RWPE2 (cell line): ENCODE measurements around the gene ADAR.

ENCODE experiments used
- ATAC-seq: fragments of 200-7000 bp; cut with Tn5 transposase; 3 replicates; pipeline ENCODE4 v1.9.1; 2021; ENCODE audit warnings: low read depth
- DNase-seq: peaks from one replicate; pipeline ENCODE4 v3.0.0-alpha.2; 2020; ENCODE audit warnings: low spot score
- H3K27ac ChIP-seq: fragments of 450-650 bp; 2 replicates; pipeline ENCODE4 v1.5.1; 2017; ENCODE audit warnings: mild to moderate bottlenecking; ENCODE audit not compliant: poor library complexity, severe bottlenecking
- H3K27me3 ChIP-seq: fragments of 250-450 bp; sonication (Bioruptor Pico); 2 replicates; pipeline ENCODE4 v1.5.1; 2021; ENCODE audit warnings: mild to moderate bottlenecking, moderate library complexity; ENCODE audit not compliant: insufficient read depth, poor library complexity, severe bottlenecking
- H3K36me3 ChIP-seq: fragments of 250-450 bp; sonication (Bioruptor Pico); 2 replicates; pipeline ENCODE4 v1.5.1; 2020; ENCODE audit warnings: low read depth, mild to moderate bottlenecking, moderate library complexity
- H3K4me1 ChIP-seq: fragments of 250-450 bp; sonication (Bioruptor Pico); 2 replicates; pipeline ENCODE4 v1.5.1; 2021; ENCODE audit warnings: mild to moderate bottlenecking, moderate library complexity; ENCODE audit not compliant: insufficient read depth, poor library complexity, severe bottlenecking
- H3K4me3 ChIP-seq: fragments of 250-450 bp; sonication (Bioruptor Pico); 2 replicates; pipeline ENCODE4 v1.5.1; 2021; ENCODE audit warnings: mild to moderate bottlenecking, moderate library complexity; ENCODE audit not compliant: severe bottlenecking
- H3K9me3 ChIP-seq: fragments of 250-450 bp; sonication (Bioruptor Pico); 2 replicates; pipeline ENCODE4 v1.5.1; 2021; ENCODE audit warnings: mild to moderate bottlenecking, moderate library complexity; ENCODE audit not compliant: severe bottlenecking
- TF ChIP-seq, protein P1 (sequence below): fragments of 450-650 bp; IDR thresholded peaks from one replicate; pipeline ENCODE4 v1.5.1; 2017; ENCODE audit warnings: mild to moderate bottlenecking, moderate library complexity; ENCODE audit not compliant: poor library complexity, severe bottlenecking

ADAR gene

GRCh38 chr1:154603317-154603716, 4.7 kb downstream of the ADAR start:
- H3K27ac ChIP-seq, result no peak overlapping the region
- no peak for ATAC-seq
- H3K9me3 ChIP-seq, result no peaks in the 10 kb centered on the region
- H3K36me3 ChIP-seq, result peaks cover 56% of the 10 kb centered on the region
- no peaks in the 10 kb centered on the region for H3K4me1 ChIP-seq
- H3K4me3 ChIP-seq, result no peak overlapping the region
- no peaks in the 10 kb centered on the region for H3K27me3 ChIP-seq
- TF ChIP-seq, protein P1, sequence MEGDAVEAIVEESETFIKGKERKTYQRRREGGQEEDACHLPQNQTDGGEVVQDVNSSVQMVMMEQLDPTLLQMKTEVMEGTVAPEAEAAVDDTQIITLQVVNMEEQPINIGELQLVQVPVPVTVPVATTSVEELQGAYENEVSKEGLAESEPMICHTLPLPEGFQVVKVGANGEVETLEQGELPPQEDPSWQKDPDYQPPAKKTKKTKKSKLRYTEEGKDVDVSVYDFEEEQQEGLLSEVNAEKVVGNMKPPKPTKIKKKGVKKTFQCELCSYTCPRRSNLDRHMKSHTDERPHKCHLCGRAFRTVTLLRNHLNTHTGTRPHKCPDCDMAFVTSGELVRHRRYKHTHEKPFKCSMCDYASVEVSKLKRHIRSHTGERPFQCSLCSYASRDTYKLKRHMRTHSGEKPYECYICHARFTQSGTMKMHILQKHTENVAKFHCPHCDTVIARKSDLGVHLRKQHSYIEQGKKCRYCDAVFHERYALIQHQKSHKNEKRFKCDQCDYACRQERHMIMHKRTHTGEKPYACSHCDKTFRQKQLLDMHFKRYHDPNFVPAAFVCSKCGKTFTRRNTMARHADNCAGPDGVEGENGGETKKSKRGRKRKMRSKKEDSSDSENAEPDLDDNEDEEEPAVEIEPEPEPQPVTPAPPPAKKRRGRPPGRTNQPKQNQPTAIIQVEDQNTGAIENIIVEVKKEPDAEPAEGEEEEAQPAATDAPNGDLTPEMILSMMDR, result no peak
- no peak for DNase-seq

- H3K9me3 ChIP-seq, result no peaks in the 10 kb centered on the region
- H3K27me3 ChIP-seq, result no peaks in the 10 kb centered on the region
- TF ChIP-seq, protein P1, result no peak
- DNase-seq, result no peak
- H3K4me3 ChIP-seq, result no peak overlapping the region
- no peak overlapping the region for H3K27ac ChIP-seq
- no peak for ATAC-seq
- H3K4me1 ChIP-seq, result no peaks in the 10 kb centered on the region
- H3K36me3 ChIP-seq, result peaks cover 82% of the 10 kb centered on the region
These were observed 8.3 kb downstream of the ADAR start for GRCh38 chr1:154599658-154600057.

DNA sequence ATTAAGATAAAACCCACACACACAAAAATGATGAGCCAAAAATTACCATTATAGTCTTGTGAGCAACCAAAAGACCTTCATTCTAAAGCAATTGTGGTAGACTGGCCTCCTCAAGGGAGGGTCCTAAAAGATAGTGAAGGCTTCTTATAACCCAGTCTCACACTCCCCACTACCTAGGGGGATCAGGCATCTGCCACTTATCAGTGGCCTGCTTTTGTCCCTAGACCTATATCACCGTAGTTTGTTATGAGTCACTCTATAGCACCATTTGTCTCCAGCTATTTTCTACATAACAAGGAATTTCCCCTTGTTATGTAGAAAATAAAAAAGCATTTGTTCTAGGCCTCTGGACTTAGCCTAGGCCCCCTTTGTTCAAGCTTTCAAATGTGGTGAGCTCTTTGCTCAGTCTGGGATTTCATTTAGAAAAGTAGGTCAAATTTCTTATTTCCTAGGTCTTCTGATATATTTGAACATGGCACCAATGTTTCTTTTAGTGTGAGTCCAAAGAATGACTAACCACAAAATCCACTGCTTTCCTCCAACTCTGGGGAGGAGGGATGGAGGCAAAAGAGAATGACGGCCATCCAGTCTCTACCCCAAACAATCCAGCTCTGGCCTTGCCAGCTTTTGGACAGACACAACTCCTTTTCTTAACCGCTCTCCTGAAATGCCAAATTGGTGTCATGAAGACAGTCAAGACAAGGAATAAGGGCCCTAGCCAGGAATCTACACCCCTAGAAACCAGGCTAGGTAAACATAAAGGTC, 8.9 kb downstream of the ADAR start:
- Histone ChIP-seq H3K4me1 (no peaks in the 10 kb centered on the region), H3K36me3 (peaks cover 88% of the 10 kb centered on the region), H3K4me3 (no peak overlapping the region), H3K27me3 (no peaks in the 10 kb centered on the region), H3K9me3 (no peaks in the 10 kb centered on the region), H3K27ac (no peak overlapping the region)
- TF ChIP-seq, protein P1, result no peak
- no peak for ATAC-seq
- no peak for DNase-seq

DNA sequence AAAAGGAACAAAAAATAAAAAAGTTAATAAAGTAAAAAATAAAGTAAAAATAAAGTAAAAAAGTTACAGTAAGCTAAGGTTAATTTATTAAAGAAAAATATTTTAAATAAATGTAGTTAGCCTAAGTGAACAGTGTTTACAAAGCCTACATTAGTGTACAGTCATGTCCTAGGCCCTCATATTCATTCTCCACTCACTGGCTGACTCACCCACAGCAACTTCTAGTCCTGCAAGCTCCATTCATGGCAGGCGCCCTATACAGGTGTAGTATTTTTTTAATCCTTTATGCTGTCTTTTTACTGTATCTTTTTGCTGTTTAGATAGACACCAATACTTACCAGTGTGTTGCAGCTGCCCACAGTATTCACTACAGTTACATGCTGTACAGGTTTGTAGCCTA, 12.4 kb downstream of the ADAR start:
- Histone ChIP-seq H3K9me3 (no peaks in the 10 kb centered on the region), H3K4me1 (no peaks in the 10 kb centered on the region), H3K4me3 (no peak overlapping the region), H3K27ac (no peak overlapping the region), H3K36me3 (peaks cover 98% of the 10 kb centered on the region), H3K27me3 (no peaks in the 10 kb centered on the region)
- TF ChIP-seq, protein P1, result no peak
- DNase-seq (no peak), ATAC-seq (peak; percentile 79)

DNA sequence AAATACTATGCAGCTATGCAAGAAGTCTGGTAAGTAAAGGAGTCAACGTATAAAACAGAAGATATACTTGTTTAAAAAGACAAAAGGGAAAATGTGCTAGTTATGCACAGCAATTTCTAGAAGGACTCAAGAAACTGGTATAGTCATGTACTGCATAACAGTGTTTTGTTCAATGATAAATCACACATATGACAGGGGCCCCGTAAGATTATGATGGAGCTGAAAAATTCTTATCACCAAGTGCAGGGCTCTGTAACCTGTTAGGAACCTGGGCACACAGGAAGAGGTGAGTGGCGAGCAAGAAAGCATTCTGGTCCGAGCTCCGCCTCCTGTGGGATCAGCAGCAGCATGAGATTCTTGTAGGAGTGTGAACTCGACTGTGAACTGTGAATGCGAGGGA, 13.2 kb downstream of the ADAR start:
- Histone ChIP-seq H3K4me1 (no peaks in the 10 kb centered on the region), H3K27ac (no peak overlapping the region), H3K9me3 (no peaks in the 10 kb centered on the region), H3K36me3 (peaks cover 98% of the 10 kb centered on the region), H3K4me3 (no peak overlapping the region), H3K27me3 (no peaks in the 10 kb centered on the region)
- TF ChIP-seq, protein P1, result no peak
- ATAC-seq, result no peak
- no peak for DNase-seq
